HG03432 (cell line): Measurements from ENCODE around the gene GJD3.

Source experiments
- ATAC-seq: cut with Tn5 transposase; IDR thresholded peaks from one replicate; pipeline ENCODE4 v1.9.1; 2021; ENCODE audit warnings: mild to moderate bottlenecking, moderate library complexity; ENCODE audit not compliant: unreplicated experiment

GJD3 gene

GRCh38 chr17:40352779-40353394 lies 11.7 kb downstream of the GJD3 start:
- ATAC-seq = no peak

- no peak for ATAC-seq
These were observed 12.2 kb downstream of the GJD3 start for GRCh38 chr17:40352237-40352778.

GRCh38 chr17:40351359-40352236 lies 12.9 kb downstream of the GJD3 start:
- ATAC-seq = no peak

- ATAC-seq = no peak
These were observed 13.7 kb downstream of the GJD3 start for GRCh38 chr17:40350689-40351358.

- no peak for ATAC-seq
These were observed 14.4 kb downstream of the GJD3 start for GRCh38 chr17:40349895-40350688.

GRCh38 chr17:40349477-40349894 lies 15.1 kb downstream of the GJD3 start:
- no peak for ATAC-seq

- no peak for ATAC-seq
These were observed 15.7 kb downstream of the GJD3 start for GRCh38 chr17:40348562-40349476.

- no peak for ATAC-seq
These were observed 16.4 kb downstream of the GJD3 start for GRCh38 chr17:40348136-40348504.

- no peak for ATAC-seq
These were observed 17.0 kb downstream of the GJD3 start for GRCh38 chr17:40347319-40348135.

GRCh38 chr17:40346765-40347158 lies 17.8 kb downstream of the GJD3 start:
- ATAC-seq = no peak

- ATAC-seq = no peak
These were observed 18.4 kb downstream of the GJD3 start for GRCh38 chr17:40345994-40346764.

GRCh38 chr17:40345161-40345993 lies 19.2 kb downstream of the GJD3 start:
- ATAC-seq = no peak

GRCh38 chr17:40344421-40345160 lies 19.9 kb downstream of the GJD3 start:
- no peak for ATAC-seq

- no peak for ATAC-seq
These were observed 21.1 kb downstream of the GJD3 start for GRCh38 chr17:40343219-40344119.

GRCh38 chr17:40342504-40343218 lies 21.9 kb downstream of the GJD3 start:
- ATAC-seq = no peak
